GM19452 (cell line): ENCODE results near the gene LCP1.
"Not testable (repeated sequence)": the region's sequence is repeated elsewhere in the genome, so short reads cannot be mapped to it uniquely, and the experiment has no call there.

ENCODE experiments used
- ATAC-seq: cut with Tn5 transposase; IDR thresholded peaks from one replicate; pipeline ENCODE4 v1.9.1; 2021; ENCODE audit not compliant: unreplicated experiment

LCP1 gene, protein sequence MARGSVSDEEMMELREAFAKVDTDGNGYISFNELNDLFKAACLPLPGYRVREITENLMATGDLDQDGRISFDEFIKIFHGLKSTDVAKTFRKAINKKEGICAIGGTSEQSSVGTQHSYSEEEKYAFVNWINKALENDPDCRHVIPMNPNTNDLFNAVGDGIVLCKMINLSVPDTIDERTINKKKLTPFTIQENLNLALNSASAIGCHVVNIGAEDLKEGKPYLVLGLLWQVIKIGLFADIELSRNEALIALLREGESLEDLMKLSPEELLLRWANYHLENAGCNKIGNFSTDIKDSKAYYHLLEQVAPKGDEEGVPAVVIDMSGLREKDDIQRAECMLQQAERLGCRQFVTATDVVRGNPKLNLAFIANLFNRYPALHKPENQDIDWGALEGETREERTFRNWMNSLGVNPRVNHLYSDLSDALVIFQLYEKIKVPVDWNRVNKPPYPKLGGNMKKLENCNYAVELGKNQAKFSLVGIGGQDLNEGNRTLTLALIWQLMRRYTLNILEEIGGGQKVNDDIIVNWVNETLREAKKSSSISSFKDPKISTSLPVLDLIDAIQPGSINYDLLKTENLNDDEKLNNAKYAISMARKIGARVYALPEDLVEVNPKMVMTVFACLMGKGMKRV

DNA sequence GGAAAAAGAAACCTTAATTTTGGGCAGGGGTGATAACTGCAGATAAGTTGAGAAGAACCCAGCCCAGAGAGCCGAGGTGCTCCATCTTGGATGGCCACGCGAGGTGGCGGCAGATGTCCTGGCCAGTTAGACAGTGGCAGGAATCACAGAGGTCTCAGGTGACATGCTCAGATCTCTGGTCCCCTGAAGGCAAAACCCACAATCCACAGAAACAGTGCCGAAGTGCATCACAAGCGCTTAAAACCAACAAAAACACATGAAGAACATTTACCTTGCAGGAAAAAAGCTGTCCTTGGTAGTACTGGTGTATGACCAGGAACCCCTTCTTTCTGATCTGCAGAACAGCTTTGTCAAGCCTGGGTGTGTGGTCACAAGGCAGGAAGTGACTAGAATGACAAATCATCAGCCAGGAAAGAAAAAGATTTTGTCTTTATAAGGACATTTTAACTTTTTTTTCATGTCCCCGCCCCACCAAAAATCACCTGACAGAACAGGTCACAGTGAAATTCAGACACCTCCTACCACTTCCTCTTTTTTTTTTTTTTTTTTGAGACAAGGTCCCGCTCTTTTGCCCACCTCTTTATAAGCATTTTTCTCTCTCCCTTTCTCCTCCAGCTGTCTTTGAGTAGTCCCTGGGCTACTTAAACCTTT, at the start of gene LCP1:
Gene LCP1 (minus strand): TSS at position 338 of the 651 bp plus-strand sequence. CDS start 22,515 bp downstream, outside the sequence.
- ATAC-seq = peak; percentile 65

DNA sequence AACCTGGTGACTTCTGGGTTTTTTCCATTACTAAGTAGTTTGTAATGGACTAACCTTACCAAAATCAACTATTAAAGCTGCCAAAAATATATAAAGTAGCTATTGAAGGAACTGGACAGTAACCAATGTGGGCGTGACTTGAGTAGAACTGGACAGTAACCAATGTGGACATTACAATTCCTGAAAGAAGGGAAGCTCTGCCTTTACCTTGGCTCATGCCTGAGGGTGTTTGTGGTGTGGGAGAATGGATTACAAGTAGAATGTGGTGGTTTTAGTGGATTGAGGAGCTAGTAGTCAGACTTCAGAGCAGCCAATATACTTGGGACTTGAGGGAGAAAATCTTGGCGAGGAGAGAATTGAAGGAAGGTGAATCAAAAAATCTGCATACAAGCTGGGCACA, 47.3 kb upstream of the LCP1 start:
- no peak for ATAC-seq

DNA sequence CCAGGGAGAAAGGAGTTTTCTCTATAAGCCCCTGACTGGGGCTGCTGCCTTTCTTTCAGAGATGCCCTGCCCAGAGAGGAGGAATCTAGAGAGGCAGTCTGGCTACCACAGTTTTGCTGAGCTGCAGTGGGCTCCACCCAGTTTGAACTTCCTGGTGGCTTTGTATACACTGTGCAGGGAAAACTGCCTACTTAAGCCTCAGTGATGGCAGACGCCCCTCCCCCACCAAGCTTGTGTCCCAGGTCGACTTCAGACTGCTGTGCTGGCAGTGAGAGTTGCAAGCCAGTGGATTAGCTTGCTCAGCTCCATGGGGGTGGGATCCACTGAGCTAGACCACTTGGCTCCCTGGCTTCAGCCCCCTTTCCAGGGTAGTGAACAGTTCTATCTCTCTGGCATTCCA, 38.3 kb upstream of the LCP1 start:
- not testable (repeated sequence) for ATAC-seq

DNA sequence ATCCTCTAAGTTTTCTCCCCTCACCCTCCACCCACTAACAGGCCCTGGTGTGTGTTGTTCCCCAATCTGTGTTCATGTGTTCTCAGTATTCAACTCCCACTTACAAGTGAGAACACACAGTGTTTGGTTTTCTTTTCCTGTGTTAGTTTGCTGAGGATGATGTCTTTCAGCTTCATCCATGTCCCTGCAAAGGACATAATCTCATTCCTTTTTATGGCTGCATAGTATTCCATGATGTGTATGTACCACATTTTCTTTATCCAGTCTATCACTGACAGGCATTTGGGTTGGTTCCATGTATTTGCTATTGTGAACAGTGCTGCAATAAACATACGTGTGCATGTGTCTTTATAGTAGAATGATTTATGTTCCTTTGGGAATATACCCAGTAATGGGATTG, 32.8 kb upstream of the LCP1 start:
- ATAC-seq = not testable (repeated sequence)

DNA sequence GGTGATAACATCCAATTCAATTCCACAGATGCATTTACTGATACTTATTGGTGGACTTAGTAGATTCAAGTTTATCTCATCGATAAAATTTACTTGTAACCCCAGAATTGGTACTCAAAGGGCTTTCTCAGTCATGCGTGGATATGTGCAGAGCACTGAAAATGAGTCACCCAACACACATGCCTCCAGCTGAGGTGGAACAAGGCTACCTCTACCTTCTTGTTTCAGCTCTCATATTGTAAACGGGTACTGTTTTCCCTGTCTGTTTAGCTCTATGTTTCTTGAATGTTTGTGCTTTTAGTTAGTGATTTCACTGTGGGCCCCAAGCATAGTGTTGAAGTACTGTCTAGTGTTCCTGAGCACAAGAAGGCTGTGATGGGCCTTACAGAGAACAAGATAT, 31.3 kb upstream of the LCP1 start:
- no peak for ATAC-seq

DNA sequence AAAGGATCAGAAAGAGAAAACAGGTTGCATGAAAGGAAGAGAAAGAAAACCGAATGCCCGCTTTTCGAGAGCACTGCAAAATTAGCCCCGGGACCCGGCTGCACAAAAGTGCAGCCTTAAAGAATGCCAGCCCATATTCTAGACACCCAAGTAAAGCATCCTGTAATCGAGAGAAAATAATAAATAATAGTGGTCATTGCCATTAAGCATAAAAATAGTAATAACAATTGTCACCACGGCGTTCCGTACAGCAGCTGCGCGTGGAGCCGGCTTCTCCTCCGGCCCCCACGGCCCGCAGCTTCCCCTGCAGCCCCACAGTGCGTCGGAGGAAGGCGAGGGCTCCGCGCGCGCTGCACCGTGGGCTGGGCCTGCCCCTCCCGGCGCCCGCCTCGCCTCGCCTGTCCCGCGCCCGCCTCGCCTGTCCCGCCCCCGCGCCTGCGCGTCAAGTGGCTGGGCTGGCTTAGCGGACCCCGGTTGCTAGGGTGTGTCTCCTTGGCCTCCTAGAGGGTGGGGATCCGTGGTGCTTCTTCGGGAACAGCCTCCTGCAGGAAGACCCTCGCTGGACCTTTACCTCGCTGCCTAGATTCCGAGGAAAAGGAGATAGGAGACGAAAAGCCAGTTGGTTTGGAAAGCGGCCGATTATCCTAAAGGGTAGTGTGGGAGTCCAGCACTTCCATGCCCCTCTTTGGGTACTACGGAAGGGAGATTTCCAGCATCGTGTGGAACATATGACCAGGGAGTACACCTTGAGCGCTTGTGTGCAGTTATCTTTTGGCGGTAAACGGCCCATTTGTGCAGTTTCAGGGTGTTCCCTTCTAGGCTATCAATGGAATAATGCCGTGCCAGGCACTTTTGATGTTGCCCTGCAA, 29.7 kb upstream of the LCP1 start, which contains the start of gene LRRC63:
Gene LRRC63 (plus strand): TSS at position 446 of the 869 bp plus-strand sequence. CDS start 1,107 bp downstream, outside the sequence.
- ATAC-seq = peak; percentile 93

DNA sequence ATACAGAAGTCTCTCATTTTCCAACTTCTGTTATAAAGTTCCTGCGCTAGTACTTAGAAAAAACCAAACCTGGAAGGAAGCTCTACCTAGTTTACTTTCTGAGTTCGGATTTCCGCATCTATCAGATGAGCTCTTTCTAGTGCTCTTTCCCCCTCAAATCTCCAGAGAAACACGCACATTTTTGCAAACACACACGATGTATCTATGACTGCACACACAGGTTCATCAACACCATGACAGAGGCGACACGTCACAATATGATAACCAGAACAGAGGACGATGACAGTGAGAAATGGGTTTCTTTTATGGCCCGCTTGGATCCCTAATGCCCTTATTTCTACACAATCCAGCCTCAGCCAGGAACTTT, 29.1 kb upstream of the LCP1 start:
- peak; percentile 19 for ATAC-seq

DNA sequence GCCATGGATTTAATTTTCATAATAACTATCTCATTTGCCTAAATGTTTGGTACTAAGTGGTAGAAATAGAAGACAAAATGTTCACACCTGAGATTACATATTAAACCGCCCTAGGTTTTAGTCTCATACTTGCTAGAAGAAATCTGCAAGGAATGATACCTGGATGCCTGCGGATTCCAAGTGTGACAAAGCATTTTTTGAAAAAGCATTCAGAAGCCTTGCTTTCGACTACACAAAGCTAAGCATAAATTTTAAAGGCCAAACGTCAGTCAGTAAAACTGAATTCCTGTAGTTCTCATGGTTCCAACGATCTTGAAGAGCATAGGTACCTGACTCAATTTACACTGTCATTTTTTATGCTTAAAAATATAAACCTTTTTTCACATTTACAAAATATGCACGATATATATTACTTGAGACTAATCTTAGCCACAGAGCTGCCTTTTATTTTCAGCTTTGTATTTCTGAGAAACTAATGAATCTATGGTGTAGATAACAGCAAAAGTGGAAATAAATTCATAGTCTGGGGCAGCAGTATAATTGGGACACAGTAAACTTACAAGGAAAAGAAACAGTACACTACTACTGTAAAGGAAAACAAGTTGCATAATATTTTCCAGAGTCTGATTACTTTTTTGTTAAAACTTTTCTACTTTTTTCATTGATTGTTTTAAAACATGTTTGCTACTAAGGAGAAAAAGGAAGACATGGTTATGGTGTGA, 28.5 kb upstream of the LCP1 start:
- no peak for ATAC-seq

DNA sequence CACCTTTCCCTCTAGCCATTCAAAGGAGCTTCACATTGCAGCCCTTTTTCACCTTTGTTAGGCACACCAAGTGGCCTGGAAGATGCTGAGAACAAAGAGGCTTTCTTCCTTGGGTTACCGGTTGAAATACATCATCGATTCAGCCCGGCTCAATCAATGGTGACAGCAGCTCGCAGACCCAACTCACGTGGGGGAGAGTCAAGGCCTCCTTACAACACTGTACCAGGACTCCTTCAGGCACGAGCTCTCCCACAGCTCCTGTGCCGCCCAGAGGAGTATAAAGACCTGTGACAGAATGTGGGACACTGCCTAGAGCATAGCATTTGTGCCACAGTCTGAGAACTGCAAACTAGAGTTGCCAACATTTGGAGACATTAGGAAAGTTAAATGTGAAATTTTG, 25.9 kb upstream of the LCP1 start:
- ATAC-seq = no peak

DNA sequence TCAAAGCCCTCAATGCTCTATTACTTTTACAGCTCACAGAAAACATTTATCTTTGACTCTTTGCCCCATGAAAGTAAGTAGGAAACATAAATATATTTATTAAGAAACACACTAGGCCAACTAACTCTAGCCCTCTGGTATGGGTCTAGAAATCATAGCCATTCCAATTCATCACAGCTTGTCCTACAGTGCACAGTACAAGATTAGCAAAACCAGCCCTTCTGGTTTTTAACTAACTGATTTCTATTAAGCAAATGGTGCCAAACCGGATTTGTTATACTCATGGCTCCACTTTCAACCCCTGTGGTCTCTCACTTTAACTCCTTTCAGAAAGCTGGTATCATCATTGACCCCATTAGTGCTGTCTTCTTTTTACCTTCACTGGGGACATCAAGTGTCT, 24.2 kb upstream of the LCP1 start:
- ATAC-seq = no peak

DNA sequence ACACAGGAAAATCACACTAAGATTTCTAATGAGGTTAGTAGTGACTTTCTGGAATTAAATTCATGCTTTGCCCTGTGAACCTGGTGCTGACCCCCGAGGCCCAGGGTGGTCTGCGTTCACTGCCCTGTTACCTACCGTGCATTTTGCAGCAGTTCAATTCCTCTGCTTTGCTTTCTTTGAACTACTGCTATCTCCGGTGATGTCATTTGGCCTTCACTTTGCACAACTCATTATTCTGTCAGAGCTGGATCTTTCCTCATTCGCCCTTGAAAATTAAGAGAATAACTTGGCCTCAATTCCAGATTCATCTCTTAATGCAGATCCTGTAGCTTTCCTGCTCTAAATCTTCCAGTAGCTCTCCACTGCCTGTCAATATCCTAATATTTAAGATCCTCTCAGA, 21.0 kb upstream of the LCP1 start:
- ATAC-seq = no peak

DNA sequence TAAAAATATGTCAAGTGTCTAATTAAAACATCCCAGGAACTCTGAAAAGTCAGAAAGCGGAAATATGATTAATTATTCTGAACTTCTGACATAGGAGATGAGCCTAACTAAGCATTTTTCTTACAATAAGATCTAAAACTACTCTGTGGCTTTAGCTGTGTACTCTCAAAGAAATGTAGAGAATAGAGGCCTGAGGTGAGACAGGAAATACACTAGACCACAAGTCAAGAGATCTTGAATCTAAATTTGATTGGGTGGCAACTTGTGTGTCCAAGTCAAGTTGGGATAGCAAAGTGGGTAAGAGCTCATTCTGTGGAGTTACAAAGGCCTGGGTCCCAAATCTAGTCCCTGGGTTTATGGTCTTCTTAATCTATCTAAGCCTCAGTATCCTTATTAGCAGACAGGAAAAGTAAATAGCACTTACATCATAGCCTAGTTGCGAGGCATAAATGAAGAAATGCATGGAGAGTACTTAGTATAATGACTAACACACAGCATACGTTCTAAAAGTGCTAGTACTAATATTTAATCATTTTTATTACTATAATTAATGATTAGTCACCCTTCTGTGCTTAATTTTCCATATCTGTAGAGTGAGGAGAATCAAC, 20.3 kb upstream of the LCP1 start:
- no peak for ATAC-seq

DNA sequence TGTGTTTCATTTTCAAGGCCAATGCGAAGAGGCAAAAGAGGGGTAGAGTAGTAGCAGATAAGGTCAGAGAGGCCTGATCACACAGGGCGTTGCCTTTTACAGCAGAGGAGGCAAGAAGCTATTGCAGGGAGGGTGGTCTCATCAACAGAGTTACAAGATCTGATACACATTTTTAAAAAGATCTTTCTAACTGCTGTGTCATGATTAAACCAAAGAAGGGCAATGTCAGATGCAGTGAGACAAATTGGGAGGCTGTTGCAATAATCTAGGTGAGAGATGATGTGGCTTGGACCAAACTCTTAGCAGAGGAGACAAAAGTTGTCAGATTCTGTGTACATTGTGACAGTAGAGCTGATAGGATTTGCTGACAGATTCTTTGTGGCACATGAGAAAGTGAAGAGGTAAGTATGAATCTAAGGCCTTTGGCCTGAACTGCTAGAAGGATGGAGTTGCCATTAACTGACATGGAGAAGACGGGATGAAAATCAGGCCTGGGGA, 16.8 kb upstream of the LCP1 start:
- ATAC-seq = no peak

DNA sequence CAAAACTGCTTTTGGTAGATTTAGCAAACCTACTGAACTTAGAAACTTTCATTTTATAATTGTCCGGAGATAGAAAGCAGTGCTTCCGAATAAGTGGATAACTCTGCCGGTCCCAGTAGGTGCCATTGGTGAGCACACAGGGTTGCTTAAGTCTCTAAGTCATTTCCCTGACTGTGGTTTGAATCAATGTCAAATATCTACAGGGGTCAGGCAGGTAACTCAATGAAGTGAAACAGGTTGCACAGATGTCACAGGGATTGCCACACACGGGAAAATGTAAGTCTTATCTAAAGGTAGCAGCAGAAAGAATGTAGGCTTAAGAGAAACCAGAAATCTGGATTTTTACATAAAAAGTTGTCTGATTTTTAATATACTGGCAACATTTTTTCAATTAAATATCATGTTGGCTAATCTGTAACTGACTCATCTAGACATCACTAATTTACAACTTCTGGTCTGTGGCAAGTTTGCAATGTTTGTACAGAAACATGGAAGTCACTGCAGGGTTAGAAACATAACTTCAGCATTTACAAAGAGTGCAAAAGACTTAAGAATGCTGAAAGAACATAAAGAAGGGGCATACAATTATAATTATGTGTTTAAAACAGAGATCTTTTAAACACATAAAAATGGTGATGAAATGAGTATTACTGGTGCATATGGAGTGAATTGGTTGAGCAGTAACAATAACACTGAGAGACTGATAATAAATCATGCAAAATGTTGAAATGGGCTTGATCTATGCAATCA, 15.5 kb upstream of the LCP1 start:
- no peak for ATAC-seq

DNA sequence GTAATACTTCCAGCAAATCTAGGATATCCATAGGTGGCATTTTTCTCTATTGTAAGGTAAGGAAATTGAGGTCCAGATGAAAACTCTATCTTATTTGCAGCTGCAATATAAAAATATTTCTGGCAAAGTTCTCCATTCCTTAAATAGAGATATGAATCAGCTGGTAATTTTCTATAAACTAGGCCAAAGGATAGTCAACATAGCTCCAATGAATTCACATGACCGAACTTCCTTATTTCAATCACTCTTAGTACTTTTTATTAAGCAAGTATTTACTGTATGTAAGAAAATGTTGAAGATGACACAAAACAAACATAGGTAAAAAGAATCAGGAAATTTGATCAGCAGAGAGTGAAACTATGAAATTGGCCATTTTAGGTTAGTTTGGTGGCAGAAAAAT, 13.0 kb upstream of the LCP1 start:
- no peak for ATAC-seq

DNA sequence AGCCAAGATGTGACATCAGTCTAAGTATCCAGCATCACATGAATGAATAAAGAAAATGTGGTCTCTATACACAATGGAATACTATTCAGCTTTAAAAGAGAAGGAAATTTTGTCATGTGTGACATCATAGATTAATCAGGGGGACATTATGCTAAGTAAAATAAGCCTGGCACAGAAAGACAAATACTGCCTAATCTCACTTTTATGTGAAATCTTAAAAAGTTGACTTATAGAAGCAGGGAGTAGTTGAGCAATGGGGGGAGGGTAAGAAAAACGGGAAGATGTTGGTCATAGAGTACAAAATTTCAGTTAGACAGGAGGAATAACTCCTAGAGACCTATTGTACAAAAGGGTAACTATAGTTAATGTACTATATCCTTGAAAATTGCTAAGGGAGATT, 10.4 kb upstream of the LCP1 start:
- ATAC-seq = no peak

DNA sequence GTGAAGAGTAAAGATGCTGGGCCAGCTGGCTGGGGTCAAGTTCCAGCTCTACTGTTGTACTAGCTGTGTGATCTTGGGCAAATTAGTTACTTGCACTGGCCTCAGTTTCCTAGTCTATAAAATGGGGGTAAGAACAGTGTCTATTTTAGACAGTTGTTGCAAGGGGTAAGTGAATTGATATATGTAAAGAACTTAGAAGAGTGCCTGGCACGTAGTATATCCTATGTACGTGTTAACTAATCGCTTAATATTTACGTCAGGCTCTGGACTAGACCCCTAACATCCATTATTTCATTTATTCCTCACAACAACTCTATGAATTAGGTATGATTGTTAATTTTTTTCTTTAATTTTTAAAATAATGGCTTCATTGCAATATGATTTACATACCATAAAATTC, 3.7 kb upstream of the LCP1 start:
- no peak for ATAC-seq

DNA sequence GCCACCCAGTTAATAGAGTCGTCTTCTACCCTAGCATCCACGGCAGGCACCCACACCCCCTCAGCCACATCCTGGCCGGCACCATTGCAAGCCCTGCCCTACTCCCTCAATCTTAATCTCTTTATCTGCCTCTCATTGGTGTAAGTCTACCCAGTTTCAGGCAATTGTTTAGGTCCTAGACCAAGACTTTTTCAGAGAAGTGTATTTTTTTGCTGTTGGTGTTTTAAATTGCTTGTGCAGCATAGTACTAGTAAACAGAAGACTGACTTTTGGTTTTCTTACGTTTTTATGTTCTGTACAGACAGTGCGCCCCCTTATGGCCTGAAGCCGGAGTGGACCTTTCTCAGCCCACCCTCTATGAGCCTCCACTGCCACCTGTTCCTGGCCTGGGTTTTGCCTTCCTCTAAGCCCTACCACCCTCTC, 2.3 kb upstream of the LCP1 start:
- peak; percentile 41 for ATAC-seq
